Endometrial microvascular endothelial cells (primary cell): ENCODE measurements around the gene SLC25A10. TPM values are rescaled to one million over a fixed set of nuclear protein-coding genes. Genes with fewer than 3 reads are reported as not detected.

ENCODE experiments used
- in situ Hi-C: cut with HindIII; loops from 2 replicates; pipeline ENCODE4 v1.10.0; 2017; ENCODE audit warnings: low sequenced_read_pairs, low pct_unique_long_range_greater_than_20kb; ENCODE audit errors: inconsistent ontology term
- total RNA-seq: library from RNA; depleted of rRNA; stranded (reverse); fragments of >200 nt; gene quantifications from one replicate; pipeline ENCODE4 v1.2.3, GENCODE V29; 2015; ENCODE audit errors: inconsistent ontology term

The SLC25A10 gene
- total RNA-seq, 1 donor from 2014 or later: 42.1 TPM

GRCh38 chr17:81684442-81684911 is 27.6 kb upstream of the SLC25A10 start:
- in situ Hi-C loops: no loop called here

GRCh38 chr17:81685108-81685507 is 27.0 kb upstream of the SLC25A10 start:
- in situ Hi-C loops: no loop called here

- in situ Hi-C loops: no loop called here
Measured at GRCh38 chr17:81686614-81687013, 25.5 kb upstream of the SLC25A10 start.

DNA sequence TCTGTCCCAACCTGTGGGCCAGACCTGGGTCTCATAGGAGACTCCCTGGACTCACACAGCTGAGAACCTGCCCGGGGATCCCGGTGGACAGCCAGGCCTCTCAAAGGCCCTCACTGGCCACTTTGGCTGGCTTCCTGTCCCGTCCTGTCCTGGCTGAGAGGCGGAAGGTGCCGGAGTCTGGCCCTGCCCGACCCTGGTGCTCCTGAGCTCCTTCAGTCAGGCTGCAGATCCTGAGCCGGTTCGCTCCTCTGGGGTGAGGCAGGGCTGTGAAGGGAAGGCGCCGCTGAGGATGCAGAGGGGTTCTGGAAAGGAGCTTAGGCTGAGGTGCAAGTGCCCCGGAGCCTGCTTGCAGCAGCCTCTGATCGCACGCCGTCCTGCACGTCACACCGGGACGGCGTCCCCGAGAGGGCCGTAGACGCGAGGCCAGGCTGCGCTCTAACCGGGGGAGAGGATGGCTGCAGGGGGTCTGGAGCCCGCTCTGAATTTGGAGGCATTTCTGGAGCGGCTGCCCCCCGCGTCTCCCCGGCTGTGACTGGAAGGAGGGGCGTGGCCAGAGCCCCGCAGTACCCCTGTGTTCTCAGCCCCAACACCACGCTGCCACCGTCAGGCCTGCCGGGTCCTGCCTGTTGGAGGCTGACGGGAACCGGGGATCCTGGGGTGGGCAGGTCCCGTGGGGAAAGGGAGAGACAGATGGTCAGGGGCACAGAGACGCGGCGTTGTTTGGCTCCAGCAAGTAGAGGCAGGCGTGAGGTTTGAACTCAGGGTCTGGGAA is 24.1 kb upstream of the SLC25A10 start:
- in situ Hi-C loops: no loop called here

DNA sequence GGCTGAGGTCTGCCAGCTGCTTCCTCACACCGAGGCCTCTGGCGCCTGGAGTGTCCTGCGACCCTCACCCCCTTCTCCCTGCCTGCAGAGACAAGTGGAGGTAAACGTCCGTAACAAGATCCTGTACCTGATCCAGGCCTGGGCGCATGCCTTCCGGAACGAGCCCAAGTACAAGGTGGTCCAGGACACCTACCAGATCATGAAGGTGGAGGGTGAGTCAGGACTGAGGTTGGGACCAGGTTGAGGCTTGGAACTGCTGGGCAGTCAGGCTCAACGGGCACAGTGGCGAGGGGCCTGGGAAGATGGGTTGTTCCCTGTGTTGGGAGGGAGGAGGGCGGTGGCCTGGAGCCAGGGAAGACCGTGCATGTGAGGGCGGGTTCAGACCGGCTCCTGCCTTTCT is 23.5 kb upstream of the SLC25A10 start:
- in situ Hi-C loops: no loop called here

DNA sequence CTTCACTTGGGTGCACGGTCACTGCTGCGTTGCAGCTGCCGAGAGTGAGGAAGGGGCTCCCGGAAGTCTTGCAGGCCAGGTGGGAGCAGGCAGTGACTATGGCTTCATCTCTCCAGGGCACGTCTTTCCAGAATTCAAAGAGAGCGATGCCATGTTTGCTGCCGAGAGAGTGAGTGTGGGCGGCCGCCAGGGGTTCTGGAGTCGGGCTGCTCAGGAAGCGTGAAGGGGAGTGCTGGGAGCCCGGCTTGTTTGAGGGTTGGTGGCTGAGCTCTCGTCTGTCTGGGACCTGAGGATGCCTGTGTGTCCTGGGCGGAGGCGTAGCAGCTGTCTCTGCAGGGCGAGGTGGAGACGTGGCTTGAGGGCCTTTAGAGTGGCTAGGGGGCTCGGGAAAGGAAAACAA is 22.0 kb upstream of the SLC25A10 start:
- in situ Hi-C loops: no loop called here

DNA sequence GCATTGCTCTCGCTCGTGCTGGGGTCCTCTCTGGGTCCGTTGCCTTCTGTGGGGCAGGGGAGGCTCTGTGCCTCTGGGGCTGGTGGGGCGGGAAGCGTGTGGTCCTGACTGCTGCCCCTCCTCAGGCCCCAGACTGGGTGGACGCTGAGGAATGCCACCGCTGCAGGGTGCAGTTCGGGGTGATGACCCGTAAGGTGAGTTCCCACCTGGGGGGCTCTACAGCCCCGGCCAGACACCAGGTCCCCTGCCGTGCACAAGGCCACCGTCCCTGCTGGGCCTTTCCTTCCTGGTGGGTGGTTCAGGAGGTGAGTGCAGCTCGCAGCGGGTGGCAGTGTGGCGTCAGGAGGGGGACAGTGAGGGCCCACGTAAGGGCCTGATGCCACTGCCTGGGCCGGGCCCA is 21.5 kb upstream of the SLC25A10 start:
- in situ Hi-C loops: no loop called here

- in situ Hi-C loops: no loop called here
Measured at GRCh38 chr17:81691196-81691595, 20.9 kb upstream of the SLC25A10 start.

DNA sequence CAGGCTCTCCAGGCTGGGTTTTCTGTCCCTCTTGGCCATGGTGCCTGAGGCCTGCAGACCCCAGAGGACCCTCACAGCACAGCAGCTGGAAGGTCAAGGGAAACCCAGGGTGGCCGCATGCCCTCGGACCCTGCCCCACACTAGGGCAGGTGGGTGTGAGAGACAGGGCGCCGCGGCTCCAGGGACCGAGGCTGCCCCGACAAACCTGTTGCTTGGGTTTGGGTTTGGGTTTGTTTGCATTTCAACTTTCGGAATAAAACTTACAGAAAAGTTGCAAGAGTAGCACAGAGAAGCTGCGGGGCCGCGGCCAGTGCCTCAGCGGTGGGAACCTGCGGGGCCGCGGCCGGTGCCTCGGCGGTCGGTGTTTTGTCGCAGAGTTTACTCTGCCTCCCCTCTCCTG is 20.5 kb upstream of the SLC25A10 start:
- in situ Hi-C loops: no loop called here

GRCh38 chr17:81693509-81694210 is 18.4 kb upstream of the SLC25A10 start:
- in situ Hi-C loops: no loop called here

GRCh38 chr17:81694810-81695209 is 17.3 kb upstream of the SLC25A10 start:
- in situ Hi-C loops: no loop called here

- in situ Hi-C loops: no loop called here
Measured at GRCh38 chr17:81695211-81695610, 16.9 kb upstream of the SLC25A10 start.

GRCh38 chr17:81695801-81696200 is 16.3 kb upstream of the SLC25A10 start:
- in situ Hi-C loops: no loop called here

- in situ Hi-C loops: no loop called here
Measured at GRCh38 chr17:81696218-81696941, 15.7 kb upstream of the SLC25A10 start.

DNA sequence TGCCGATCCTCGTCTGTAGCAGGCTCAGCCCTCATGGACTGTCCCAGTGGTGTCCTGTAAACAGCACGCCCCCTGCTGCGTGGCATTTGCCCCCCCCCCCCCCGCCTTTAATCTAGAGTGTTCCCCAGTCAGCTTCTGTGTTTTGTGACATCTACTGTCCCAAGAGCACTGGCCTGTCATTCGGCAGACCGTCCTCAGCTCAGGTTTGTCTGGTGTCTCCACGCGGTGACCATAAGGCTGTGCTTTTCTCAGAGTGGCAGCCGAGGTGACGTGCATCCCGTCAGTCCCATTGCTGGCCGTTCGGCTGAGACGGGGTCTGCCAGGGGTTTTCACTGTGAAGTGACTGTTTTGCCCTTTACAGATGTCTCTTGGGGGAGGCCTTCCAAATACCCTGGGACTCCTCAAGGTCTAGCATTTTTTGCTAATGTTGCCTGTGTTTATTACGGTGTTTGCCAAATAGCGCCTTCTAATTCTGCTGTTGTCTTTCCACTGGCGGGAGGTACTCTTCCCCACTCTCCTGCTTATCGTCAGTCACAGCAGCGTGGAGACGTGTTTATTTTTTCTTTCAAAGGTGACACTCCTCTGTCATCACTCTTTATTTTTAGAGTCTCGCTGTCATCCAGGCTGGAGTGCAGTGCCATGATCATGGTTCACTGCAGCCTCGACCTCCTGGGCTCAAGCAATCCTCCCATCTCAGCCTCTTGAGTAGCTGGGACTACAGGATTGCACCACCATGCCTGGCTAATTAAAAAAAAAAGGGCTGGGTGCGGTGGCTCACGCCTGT is 14.6 kb upstream of the SLC25A10 start:
- in situ Hi-C loops: no loop called here

DNA sequence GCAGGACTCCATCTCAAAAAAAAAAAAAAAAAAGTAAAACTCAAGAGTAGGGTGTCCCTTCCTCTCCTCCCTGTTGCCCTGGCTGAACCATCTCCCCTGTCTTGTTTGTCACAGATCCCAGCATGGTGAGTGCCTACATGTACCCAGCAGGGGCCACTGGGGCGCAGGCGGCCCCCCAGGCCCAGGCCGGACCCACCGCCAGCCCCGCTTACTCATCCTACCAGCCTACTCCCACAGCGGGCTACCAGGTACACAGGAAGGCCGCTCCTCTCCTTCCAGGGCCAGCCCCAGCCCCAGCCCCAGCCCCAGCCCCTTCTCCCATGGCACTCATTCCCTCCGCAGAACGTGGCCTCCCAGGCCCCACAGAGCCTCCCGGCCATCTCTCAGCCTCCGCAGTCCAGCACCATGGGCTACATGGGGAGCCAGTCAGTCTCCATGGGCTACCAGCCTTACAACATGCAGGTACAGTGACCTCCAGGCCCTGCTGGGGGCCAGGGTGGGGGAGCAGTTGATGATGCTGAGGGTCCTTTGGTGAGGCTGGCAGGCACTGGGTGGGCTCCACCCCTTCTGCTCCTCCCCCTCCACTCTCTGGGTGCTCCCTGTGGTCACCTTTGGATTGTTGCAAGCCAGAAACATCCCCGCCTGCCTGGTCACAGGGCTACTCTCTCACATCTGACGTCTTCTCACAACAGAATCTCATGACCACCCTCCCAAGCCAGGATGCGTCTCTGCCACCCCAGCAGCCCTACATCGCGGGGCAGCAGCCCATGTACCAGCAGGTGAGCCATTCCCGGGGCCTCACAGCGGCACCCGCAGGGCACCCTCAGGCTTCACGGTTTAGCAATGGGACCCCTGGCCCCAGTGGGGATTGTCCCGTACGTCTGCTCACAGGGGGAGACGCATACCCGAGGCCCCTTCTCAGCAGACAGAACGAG is 11.5 kb upstream of the SLC25A10 start:
- in situ Hi-C loops: no loop called here

DNA sequence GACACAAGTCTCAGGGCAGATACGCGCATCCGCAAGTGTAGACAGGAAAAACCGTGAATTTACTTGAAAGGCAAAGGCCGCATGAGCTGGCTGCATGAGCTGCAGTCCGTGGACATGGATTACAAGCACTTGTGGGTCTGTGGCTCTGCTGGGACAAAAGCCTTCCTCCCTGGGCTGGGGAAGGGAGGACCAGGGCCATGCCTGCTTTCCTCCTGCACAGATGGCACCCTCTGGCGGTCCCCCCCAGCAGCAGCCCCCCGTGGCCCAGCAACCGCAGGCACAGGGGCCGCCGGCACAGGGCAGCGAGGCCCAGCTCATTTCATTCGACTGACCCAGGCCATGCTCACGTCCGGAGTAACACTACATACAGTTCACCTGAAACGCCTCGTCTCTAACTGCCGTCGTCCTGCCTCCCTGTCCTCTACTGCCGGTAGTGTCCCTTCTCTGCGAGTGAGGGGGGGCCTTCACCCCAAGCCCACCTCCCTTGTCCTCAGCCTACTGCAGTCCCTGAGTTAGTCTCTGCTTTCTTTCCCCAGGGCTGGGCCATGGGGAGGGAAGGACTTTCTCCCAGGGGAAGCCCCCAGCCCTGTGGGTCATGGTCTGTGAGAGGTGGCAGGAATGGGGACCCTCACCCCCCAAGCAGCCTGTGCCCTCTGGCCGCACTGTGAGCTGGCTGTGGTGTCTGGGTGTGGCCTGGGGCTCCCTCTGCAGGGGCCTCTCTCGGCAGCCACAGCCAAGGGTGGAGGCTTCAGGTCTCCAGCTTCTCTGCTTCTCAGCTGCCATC is 10.6 kb upstream of the SLC25A10 start:
- in situ Hi-C loops: no loop called here
